NCI-H2171 treated with DMSO at 0.1 percent for 48 hours (cell line): Measurements from ENCODE around the gene RYR2.
"Not testable (repeated sequence)": the region's sequence is repeated elsewhere in the genome, so short reads cannot be mapped to it uniquely, and the experiment has no call there.

Experiments
- DNase-seq: peaks from one replicate; lab custom pipeline; 2025; lab: John Stamatoyannopoulos, UW

The RYR2 gene

GRCh38 chr1:237146241-237146640 lies 104.3 kb downstream of the RYR2 start:
- DNase-seq = peak; percentile 46

- DNase-seq = no peak
Observed at GRCh38 chr1:237149857-237150256, 107.9 kb downstream of the RYR2 start.

GRCh38 chr1:237151979-237152378 lies 110.0 kb downstream of the RYR2 start:
- not testable (repeated sequence) for DNase-seq

- no peak for DNase-seq
Observed at GRCh38 chr1:237152506-237153335, 110.7 kb downstream of the RYR2 start.

- DNase-seq = no peak
Observed at GRCh38 chr1:237154157-237154556, 112.2 kb downstream of the RYR2 start.

GRCh38 chr1:237164406-237165352 lies 122.7 kb downstream of the RYR2 start:
- no peak for DNase-seq

GRCh38 chr1:237166086-237166485 lies 124.1 kb downstream of the RYR2 start:
- peak; percentile 98 for DNase-seq

GRCh38 chr1:237166593-237167101 lies 124.7 kb downstream of the RYR2 start:
- DNase-seq = peak; percentile 86

GRCh38 chr1:237170149-237170548 lies 128.2 kb downstream of the RYR2 start:
- peak; percentile 74 for DNase-seq

- peak; percentile 67 for DNase-seq
Observed at GRCh38 chr1:237171454-237172117, 129.6 kb downstream of the RYR2 start.

GRCh38 chr1:237172118-237172485 lies 130.1 kb downstream of the RYR2 start:
- DNase-seq = no peak

GRCh38 chr1:237179503-237179902 lies 137.5 kb downstream of the RYR2 start:
- DNase-seq = no peak

- DNase-seq = no peak
Observed at GRCh38 chr1:237180256-237180655, 138.3 kb downstream of the RYR2 start.

- peak; percentile 25 for DNase-seq
Observed at GRCh38 chr1:237181743-237182317, 139.8 kb downstream of the RYR2 start.

- no peak for DNase-seq
Observed at GRCh38 chr1:237183963-237184540, 142.1 kb downstream of the RYR2 start.

- peak; percentile 39 for DNase-seq
Observed at GRCh38 chr1:237186675-237187074, 144.7 kb downstream of the RYR2 start.

GRCh38 chr1:237187842-237188241 lies 145.9 kb downstream of the RYR2 start:
- no peak for DNase-seq

- no peak for DNase-seq
Observed at GRCh38 chr1:237191403-237191802, 149.4 kb downstream of the RYR2 start.

- peak; percentile 21 for DNase-seq
Observed at GRCh38 chr1:237197470-237198425, 155.8 kb downstream of the RYR2 start.

- no peak for DNase-seq
Observed at GRCh38 chr1:237199026-237199425, 157.0 kb downstream of the RYR2 start.
